OCI-LY3 (cell line): ENCODE measurements around the gene CTU2.
A peak's percentile ranks its signal among the peaks of the same experiment; 100 is the strongest.

Source experiments
- H2AFZ ChIP-seq: fragments of 200-600, 300-600 bp; shearing (Covaris generic); 2 replicates; pipeline ENCODE4 v1.6.0; 2014; ENCODE audit warnings: antibody characterized with exemption, low read depth, low read length
- H3K27ac ChIP-seq: fragments of 200-600, 300-600 bp; sonication (generic); 2 replicates; pipeline ENCODE4 v1.5.1; 2014; ENCODE audit warnings: mild to moderate bottlenecking, low read length, moderate library complexity, mixed read lengths
- H3K27me3 ChIP-seq: fragments of 200-600, 300-600 bp; sonication (generic); 2 replicates; pipeline ENCODE4 v1.6.1; 2014; ENCODE audit warnings: low read depth, low read length, mixed read lengths
- H3K36me3 ChIP-seq: fragments of 200-600, 300-600 bp; sonication (generic); replicated peaks from 2 replicates; pipeline ENCODE3; 2014; ENCODE audit warnings: low read depth, low read length, mixed read lengths
- H3K4me1 ChIP-seq: fragments of 300-600, 200-600 bp; sonication (generic); 2 replicates; pipeline ENCODE4 v1.6.1; 2014; ENCODE audit warnings: low read length, mixed read lengths
- H3K4me2 ChIP-seq: fragments of 200-600, 300-600 bp; sonication (generic); 2 replicates; pipeline ENCODE4 v1.6.1; 2014; ENCODE audit warnings: low read length, mixed read lengths
- H3K4me3 ChIP-seq: fragments of 300-600, 200-600 bp; sonication (generic); 2 replicates; pipeline ENCODE4 v1.5.1; 2014; ENCODE audit warnings: antibody characterized with exemption, mild to moderate bottlenecking, low read length, moderate library complexity
- H3K79me2 ChIP-seq: fragments of 300-600, 200-600 bp; shearing (Covaris generic); 2 replicates; pipeline ENCODE4 v1.6.1; 2014; ENCODE audit warnings: mild to moderate bottlenecking, low read length, mixed read lengths
- H3K9ac ChIP-seq: fragments of 300-600, 200-600 bp; shearing (Covaris generic); 2 replicates; pipeline ENCODE4 v1.6.0; 2014; ENCODE audit warnings: mild to moderate bottlenecking, low read length, moderate library complexity
- H3K9me3 ChIP-seq: fragments of 200-600, 300-600 bp; shearing (Covaris generic); 2 replicates; pipeline ENCODE4 v1.6.1; 2014; ENCODE audit warnings: low read length, mixed read lengths; ENCODE audit not compliant: insufficient read depth
- H4K20me1 ChIP-seq: fragments of 200-600, 300-600 bp; sonication (generic); 2 replicates; pipeline ENCODE4 v1.6.1; 2016; ENCODE audit warnings: low read length, mixed read lengths; ENCODE audit not compliant: insufficient read depth
- EZH2phosphoT487 ChIP-seq: fragments of 200-600 bp; shearing (Covaris generic); IDR thresholded peaks from 2 replicates; pipeline ENCODE4 v1.6.1; 2018; ENCODE audit warnings: antibody characterized with exemption, mixed run types, low read depth
- TF ChIP-seq, protein P1 (sequence below): fragments of 200-600, 300-600 bp; sonication (generic); IDR thresholded peaks from 2 replicates; pipeline ENCODE4 v1.5.1; 2014; ENCODE audit warnings: antibody characterized with exemption, low read length, low read depth

Gene CTU2

DNA sequence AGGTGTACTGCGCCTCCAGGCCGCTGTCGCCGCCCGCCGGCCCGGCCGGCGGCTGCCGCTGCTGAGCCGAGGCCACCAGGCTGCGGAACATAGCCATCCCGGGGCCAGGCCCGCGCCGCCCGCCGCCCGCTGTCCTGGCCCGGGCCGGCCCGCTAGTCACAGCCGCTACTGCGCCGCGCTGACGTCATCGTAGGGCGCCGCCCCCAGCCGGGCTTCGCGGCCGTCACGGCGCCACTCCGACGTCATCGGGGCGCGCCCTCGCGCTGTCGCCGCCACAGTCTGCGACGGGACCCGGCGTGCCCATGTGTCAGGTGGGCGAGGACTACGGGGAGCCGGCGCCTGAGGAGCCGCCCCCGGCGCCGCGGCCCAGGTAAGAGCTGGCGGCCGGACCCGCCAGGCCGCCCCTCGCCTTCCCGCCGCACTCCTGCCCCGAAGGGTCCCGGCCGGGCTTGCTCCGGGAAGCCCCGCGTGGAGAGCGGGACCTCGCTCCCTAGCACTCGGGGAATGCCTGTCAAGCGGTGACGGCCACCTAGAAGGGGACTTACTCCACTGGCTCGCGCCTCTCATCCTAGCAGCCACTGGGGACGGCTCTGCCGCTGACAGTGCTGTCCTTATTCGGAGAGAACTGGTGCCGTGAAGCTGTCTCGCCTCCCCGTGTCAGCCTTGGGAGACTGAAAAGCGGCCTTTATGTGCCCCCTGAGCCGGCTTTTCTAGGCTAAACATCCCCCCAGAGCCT, at the start of gene CTU2, which contains the start of gene RNF166:
Gene CTU2, plus strand, starts transcription at position 275 of the 736 bp plus-strand sequence. Its CDS starts 28 bp downstream, at position 303.
Gene RNF166, minus strand, starts transcription at position 180 of the 736 bp plus-strand sequence. Its CDS starts 83 bp downstream, at position 97.
- Histone ChIP-seq H3K4me3 (peak within 1 kb of the TSS; percentile 93), H2AFZ (no peak within 1 kb of the TSS; the same call in 1 of the 2 replicates), H3K36me3 (peaks cover 3% of the 10 kb centered on the region), H3K9ac (peak within 1 kb of the TSS; percentile 86), H3K4me1 (peaks cover 18% of the 10 kb centered on the region), H3K9me3 (no peaks in the 10 kb centered on the region), H3K27ac (no peak within 1 kb of the TSS; the same call in 1 of the 2 replicates), H3K27me3 (no peaks in the 10 kb centered on the region), H3K4me2 (peak within 1 kb of the TSS; percentile 100), H4K20me1 (no peaks in the 10 kb centered on the region), H3K79me2 (peaks cover 79% of the 10 kb centered on the region)
- TF ChIP-seq EZH2phosphoT487: no peak
- TF ChIP-seq, protein P1, sequence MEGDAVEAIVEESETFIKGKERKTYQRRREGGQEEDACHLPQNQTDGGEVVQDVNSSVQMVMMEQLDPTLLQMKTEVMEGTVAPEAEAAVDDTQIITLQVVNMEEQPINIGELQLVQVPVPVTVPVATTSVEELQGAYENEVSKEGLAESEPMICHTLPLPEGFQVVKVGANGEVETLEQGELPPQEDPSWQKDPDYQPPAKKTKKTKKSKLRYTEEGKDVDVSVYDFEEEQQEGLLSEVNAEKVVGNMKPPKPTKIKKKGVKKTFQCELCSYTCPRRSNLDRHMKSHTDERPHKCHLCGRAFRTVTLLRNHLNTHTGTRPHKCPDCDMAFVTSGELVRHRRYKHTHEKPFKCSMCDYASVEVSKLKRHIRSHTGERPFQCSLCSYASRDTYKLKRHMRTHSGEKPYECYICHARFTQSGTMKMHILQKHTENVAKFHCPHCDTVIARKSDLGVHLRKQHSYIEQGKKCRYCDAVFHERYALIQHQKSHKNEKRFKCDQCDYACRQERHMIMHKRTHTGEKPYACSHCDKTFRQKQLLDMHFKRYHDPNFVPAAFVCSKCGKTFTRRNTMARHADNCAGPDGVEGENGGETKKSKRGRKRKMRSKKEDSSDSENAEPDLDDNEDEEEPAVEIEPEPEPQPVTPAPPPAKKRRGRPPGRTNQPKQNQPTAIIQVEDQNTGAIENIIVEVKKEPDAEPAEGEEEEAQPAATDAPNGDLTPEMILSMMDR: no peak

DNA sequence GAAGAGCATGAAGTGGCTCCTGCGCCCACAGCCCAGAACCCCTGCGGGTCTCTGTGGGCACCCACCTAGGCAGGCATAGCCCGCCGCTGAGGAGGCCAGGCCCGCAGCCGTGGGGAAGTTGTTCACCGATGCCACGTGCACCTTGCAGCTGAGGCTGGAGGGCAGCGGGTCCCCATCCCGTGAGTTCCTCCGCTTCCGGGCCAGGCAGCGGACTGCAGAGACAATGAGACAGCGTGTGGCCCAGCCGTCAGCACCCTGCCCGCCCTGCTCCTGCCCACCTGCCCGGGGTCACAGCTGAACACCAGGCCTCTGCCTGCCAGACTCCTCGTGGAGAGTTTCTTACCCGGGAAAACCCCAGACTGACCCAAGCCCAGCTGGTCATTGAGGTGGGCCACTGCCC, 48.9 kb upstream of the CTU2 start:
- H4K20me1 ChIP-seq: peaks cover 33% of the 10 kb centered on the region
- H3K36me3 ChIP-seq: peaks cover 53% of the 10 kb centered on the region
- no peaks in the 10 kb centered on the region for H3K9me3 ChIP-seq
- H3K4me3 ChIP-seq: no peak overlapping the region
- no peak overlapping the region for H2AFZ ChIP-seq
- TF ChIP-seq, protein P1: no peak
- TF ChIP-seq EZH2phosphoT487: no peak
- no peaks in the 10 kb centered on the region for H3K27me3 ChIP-seq
- no peak overlapping the region for H3K4me2 ChIP-seq
- no peak overlapping the region for H3K9ac ChIP-seq
- peaks cover 43% of the 10 kb centered on the region for H3K79me2 ChIP-seq
- no peak overlapping the region for H3K27ac ChIP-seq
- peaks cover 11% of the 10 kb centered on the region for H3K4me1 ChIP-seq

DNA sequence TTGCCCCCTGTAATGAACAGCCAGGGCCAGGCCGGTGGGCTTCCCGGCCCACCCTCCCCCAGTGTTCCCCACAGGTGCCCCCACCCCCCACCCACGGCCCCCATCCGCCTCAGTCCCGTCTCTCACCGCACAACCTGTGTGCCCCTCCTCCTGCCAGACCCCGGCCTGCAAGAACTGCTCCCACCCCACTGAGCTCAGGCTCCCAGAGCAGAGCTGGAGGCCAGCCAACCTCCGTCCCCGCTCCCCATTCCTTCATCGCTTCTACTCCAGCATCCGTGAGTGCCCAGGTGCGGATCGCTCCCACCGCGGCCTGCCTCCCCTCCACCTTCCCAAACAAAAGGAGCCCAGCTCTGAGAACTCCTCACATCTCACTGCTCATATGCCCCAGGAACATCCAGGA, 47.6 kb upstream of the CTU2 start:
- H2AFZ ChIP-seq: no peak overlapping the region
- no peak overlapping the region for H3K4me3 ChIP-seq
- peaks cover 8% of the 10 kb centered on the region for H3K4me1 ChIP-seq
- H4K20me1 ChIP-seq: peaks cover 33% of the 10 kb centered on the region
- no peak overlapping the region for H3K4me2 ChIP-seq
- peaks cover 44% of the 10 kb centered on the region for H3K36me3 ChIP-seq
- no peak overlapping the region for H3K27ac ChIP-seq
- H3K9me3 ChIP-seq: no peaks in the 10 kb centered on the region
- H3K9ac ChIP-seq: no peak overlapping the region
- peaks cover 48% of the 10 kb centered on the region for H3K79me2 ChIP-seq
- TF ChIP-seq, protein P1: no peak
- no peak for TF ChIP-seq EZH2phosphoT487
- no peaks in the 10 kb centered on the region for H3K27me3 ChIP-seq

DNA sequence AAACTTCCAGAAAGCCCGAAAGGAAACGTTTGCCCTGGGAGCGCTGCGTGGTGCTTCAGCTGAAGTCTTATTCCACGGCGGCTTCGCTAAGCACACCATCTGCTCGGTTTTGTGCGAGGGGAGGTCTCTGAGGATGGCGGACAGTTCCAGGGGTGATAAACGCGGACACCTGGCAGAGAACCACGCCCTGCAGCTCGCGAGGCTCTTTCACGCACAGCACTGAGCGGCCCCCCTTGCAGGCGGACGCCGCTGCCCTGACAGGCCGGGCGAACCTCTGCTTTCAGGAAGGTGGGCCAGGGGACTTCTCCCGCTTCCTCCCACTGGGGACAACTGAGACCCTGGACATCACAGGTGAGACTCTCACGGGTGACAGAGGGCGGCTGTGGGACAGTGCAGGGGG, 47.1 kb upstream of the CTU2 start:
- H3K79me2 ChIP-seq: peaks cover 48% of the 10 kb centered on the region
- no peaks in the 10 kb centered on the region for H3K9me3 ChIP-seq
- H2AFZ ChIP-seq: no peak overlapping the region
- no peak for TF ChIP-seq EZH2phosphoT487
- TF ChIP-seq, protein P1: no peak
- no peak overlapping the region for H3K27ac ChIP-seq
- H3K4me2 ChIP-seq: no peak overlapping the region
- peaks cover 33% of the 10 kb centered on the region for H4K20me1 ChIP-seq
- no peak overlapping the region for H3K4me3 ChIP-seq
- H3K36me3 ChIP-seq: peaks cover 44% of the 10 kb centered on the region
- no peak overlapping the region for H3K9ac ChIP-seq
- no peaks in the 10 kb centered on the region for H3K27me3 ChIP-seq
- peaks cover 11% of the 10 kb centered on the region for H3K4me1 ChIP-seq
